ENCODE measurements around the gene WSB2.

- no peak for TF ChIP-seq TAF1 (IDR thresholded peaks at IDR 0.05; ENCODE audit: control insufficient read depth, extremely low read depth, insufficient read depth, low read length, severe bottlenecking)
- TF ChIP-seq RBM39 (optimal IDR thresholded peaks at IDR 0.05; ENCODE audit: low read depth, low read length), result no peak
- no peak for TF ChIP-seq MAX (CRISPR knock-in tag; IDR thresholded peaks at IDR 0.05)
- TF ChIP-seq ZBTB34 (CRISPR knock-in tag; IDR thresholded peaks at IDR 0.05), result no peak
- TF ChIP-seq ZNF318 (IDR thresholded peaks at IDR 0.05; ENCODE audit: borderline replicate concordance in 1 of 2, low read depth in 1 of 2), result no peak
- TF ChIP-seq CTCF (IDR thresholded peaks at IDR 0.05 in 2 of 3, conservative IDR thresholded peaks at IDR 0.05 in 1 of 3; ENCODE audit: insufficient read depth in 2 of 3, low read depth in 1 of 3, low read length in 3 of 3), result no peak
- TF ChIP-seq RFX5 (IDR thresholded peaks at IDR 0.05; ENCODE audit: low read depth, low read length), result no peak
- TF ChIP-seq SIN3A (IDR thresholded peaks at IDR 0.05; ENCODE audit: borderline replicate concordance in 2 of 2, control insufficient read depth in 1 of 2, low read depth in 2 of 2, low read length in 2 of 2), result no peak
- TF ChIP-seq USF2 (CRISPR knock-in tag; IDR thresholded peaks at IDR 0.05), result no peak
- no peak for TF ChIP-seq ZNF639 (CRISPR knock-in tag; conservative IDR thresholded peaks at IDR 0.05 in 1 of 2, IDR thresholded peaks at IDR 0.05 in 1 of 2)
- no peak for TF ChIP-seq ZNF398 (CRISPR knock-in tag; IDR thresholded peaks at IDR 0.05)
- TF ChIP-seq SP1 (CRISPR knock-in tag; IDR thresholded peaks at IDR 0.05), result no peak
- TF ChIP-seq ZNF589 (CRISPR knock-in tag; IDR thresholded peaks at IDR 0.05; ENCODE audit: low read depth), result no peak
These were observed 27.1 kb downstream of the WSB2 start for GRCh38 chr12:118033902-118034301.

Data from K562 (cell line).